BJ (cell line): ENCODE results near the gene NFKBIE. TPM values are rescaled to one million over a fixed set of nuclear protein-coding genes. Genes with fewer than 3 reads are reported as not detected.

Experiments
- CTCF ChIA-PET: fragments of 350-600 bp; formaldehyde crosslinking; extraction: SDS; loops from one replicate; lab custom pipeline; 2021; ENCODE audit warnings: antibody characterized with exemption, inconsistent platforms; lab: Yijun Ruan, JAX
- POLR2A ChIA-PET: fragments of 300-600 bp; sonication (Branson Sonifier 250); formaldehyde crosslinking; extraction: SDS; loops from one replicate; lab custom pipeline; 2021; ENCODE audit warnings: antibody characterized with exemption; lab: Charles Lee
- DNase-seq: peaks from one replicate; pipeline ENCODE4 v3.0.0-alpha.2; 2011; ENCODE audit warnings: low read depth
- H3K27me3 ChIP-seq: 2 replicates; pipeline ENCODE4 v1.6.0; 2011; ENCODE audit warnings: low read length; ENCODE audit not compliant: control insufficient read depth, insufficient read depth
- H3K36me3 ChIP-seq: 2 replicates; pipeline ENCODE4 v1.5.1; 2011; ENCODE audit warnings: low read length; ENCODE audit not compliant: control insufficient read depth, insufficient read depth
- H3K4me3 ChIP-seq: 2 replicates; pipeline ENCODE4 v1.5.1; 2011; ENCODE audit warnings: low read depth, mild to moderate bottlenecking, control low read depth, low read length
- polyA plus RNA-seq: library from polyadenylated mRNA; depleted of rRNA; stranded (reverse); fragments of >200 nt; gene quantifications from 2 replicates; pipeline ENCODE4 v1.2.3, GENCODE V29; 2011
- TF ChIP-seq, protein P1 (sequence below): IDR thresholded peaks from 2 replicates; pipeline ENCODE4 v1.5.1; 2011; ENCODE audit warnings: low read depth, mild to moderate bottlenecking, control low read depth, inconsistent platforms, low read length, moderate library complexity; ENCODE audit not compliant: insufficient read depth

NFKBIE gene
- polyA plus RNA-seq, 1 experiment = 8.0 TPM

DNA sequence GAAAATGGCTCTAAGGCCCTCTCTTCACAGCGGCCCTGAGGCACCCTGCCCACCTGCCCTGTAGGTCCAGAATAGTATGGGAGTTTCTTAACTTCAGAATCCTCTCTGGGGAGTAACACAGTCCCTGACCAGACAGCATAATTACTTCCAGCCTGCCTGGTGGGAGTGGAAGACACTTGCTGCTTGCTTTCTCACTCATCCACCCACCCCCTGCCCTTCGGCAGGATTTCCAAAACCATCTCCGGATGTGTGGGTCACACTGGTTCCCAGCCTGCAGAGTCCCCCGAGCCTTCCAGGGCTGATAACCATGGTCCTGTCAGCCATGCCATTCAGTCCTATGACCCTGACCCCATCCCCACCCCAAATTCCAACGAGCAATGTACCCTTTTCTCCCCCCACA is 36.5 kb downstream of the NFKBIE start:
- Histone ChIP-seq H3K27me3 (no peaks in the 10 kb centered on the region), H3K4me3 (no peak overlapping the region), H3K36me3 (no peaks in the 10 kb centered on the region; the same call in 1 of the 2 replicates)
- DNase-seq = no peak
- CTCF ChIA-PET = interaction anchor here (1.5 kb wide), 1 partner anchor 56 kb away, joined by 6 read pairs; no protein-coding TSS in a partner anchor
- POLR2A ChIA-PET = no interaction called here
- TF ChIP-seq, protein P1, sequence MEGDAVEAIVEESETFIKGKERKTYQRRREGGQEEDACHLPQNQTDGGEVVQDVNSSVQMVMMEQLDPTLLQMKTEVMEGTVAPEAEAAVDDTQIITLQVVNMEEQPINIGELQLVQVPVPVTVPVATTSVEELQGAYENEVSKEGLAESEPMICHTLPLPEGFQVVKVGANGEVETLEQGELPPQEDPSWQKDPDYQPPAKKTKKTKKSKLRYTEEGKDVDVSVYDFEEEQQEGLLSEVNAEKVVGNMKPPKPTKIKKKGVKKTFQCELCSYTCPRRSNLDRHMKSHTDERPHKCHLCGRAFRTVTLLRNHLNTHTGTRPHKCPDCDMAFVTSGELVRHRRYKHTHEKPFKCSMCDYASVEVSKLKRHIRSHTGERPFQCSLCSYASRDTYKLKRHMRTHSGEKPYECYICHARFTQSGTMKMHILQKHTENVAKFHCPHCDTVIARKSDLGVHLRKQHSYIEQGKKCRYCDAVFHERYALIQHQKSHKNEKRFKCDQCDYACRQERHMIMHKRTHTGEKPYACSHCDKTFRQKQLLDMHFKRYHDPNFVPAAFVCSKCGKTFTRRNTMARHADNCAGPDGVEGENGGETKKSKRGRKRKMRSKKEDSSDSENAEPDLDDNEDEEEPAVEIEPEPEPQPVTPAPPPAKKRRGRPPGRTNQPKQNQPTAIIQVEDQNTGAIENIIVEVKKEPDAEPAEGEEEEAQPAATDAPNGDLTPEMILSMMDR = no peak

DNA sequence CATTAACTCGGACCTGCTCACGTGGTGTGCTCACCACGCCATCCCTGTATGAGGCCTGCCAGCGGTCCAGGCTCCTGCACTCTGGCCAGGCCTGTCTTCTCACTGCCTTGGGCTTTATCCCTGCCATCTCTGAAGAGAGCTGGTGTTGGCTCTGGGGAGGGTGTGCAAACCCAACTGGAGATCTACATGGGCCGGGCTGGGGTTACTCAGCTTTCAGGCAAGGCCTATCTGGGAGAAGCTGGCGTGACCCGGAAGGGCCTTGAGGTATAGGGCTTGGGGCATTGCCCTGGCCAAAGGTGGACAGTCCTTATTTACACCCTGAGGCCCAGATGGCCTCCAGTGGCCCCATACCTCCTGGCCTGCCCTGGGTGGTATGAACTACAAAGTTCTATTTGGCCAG is 36.9 kb downstream of the NFKBIE start:
- Histone ChIP-seq H3K27me3 (no peaks in the 10 kb centered on the region), H3K36me3 (no peaks in the 10 kb centered on the region; the same call in 1 of the 2 replicates), H3K4me3 (no peak overlapping the region)
- ChIA-PET CTCF (interaction anchor here (0.7 to 1.9 kb wide), 3 partner anchors 8 to 56 kb away, joined by 3 to 9 read pairs (median 6); no protein-coding TSS in a partner anchor), POLR2A (no interaction called here)
- no peak for DNase-seq
- TF ChIP-seq, protein P1 = no peak

DNA sequence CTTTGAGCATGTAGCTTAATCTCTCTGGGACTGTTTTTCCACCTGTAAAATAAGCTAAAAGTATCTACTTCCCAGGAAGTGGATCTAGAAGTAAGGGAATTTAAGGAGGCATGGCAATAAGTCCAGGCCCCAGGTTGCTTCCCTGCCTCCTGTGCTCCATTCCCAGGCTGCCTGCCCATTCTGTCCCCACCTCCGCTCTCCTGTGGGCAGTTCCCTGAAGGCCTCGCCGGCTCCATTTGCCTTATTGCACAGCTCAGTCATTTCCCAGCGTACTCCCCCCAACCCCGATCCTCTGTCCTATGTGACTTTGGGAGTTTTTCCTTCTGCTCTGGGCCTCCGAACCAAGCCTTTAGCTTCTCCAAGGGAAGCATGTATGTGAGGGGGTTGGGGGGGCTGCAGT is 37.3 kb downstream of the NFKBIE start:
- ChIA-PET POLR2A (no interaction called here), CTCF (interaction anchor here (0.7 to 1.9 kb wide), 4 partner anchors 9 to 55 kb away, joined by 3 to 9 read pairs (median 4); partner anchors contain the start of gene SLC35B2)
- TF ChIP-seq, protein P1 = no peak
- no peaks in the 10 kb centered on the region; the same call in 1 of the 2 replicates for H3K36me3 ChIP-seq
- H3K27me3 ChIP-seq = no peaks in the 10 kb centered on the region
- no peak overlapping the region for H3K4me3 ChIP-seq
- no peak for DNase-seq

DNA sequence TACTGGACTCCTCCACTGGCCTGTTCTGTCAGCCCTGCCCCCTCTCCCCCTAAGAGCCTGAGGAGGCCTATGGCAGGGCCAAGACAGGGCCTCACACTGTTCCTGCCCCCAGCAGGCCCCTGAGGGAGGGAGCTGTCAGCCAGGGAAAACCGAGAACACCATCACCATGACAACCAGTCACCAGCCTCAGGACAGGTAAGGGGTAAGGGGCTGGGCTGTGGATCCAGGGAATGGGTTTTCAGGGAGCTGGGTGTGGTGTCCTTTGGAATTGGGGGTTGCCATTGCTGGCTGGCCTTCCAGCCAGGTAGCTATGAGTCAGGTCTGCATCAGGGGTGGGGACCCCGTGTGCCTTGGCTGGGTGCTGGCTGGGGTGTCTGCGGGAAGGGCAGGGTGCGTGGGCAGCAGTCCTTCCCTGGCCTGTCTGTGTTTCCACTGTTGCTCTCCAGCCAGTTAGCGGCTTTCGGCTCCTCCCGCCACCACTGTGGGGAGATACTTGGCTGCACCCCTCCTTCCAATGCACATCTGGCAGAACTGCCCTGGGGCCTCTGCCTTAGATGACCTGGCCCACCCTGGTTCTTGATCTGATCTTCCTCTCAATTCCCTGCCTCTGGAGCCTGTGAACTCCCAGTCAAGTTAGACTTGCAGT is 38.1 kb downstream of the NFKBIE start:
- CTCF ChIA-PET = interaction anchor here (0.9 to 1.9 kb wide), 3 partner anchors 9 to 55 kb away, joined by 3 to 9 read pairs (median 6); partner anchors contain the start of gene SLC35B2
- TF ChIP-seq, protein P1 = no peak

DNA sequence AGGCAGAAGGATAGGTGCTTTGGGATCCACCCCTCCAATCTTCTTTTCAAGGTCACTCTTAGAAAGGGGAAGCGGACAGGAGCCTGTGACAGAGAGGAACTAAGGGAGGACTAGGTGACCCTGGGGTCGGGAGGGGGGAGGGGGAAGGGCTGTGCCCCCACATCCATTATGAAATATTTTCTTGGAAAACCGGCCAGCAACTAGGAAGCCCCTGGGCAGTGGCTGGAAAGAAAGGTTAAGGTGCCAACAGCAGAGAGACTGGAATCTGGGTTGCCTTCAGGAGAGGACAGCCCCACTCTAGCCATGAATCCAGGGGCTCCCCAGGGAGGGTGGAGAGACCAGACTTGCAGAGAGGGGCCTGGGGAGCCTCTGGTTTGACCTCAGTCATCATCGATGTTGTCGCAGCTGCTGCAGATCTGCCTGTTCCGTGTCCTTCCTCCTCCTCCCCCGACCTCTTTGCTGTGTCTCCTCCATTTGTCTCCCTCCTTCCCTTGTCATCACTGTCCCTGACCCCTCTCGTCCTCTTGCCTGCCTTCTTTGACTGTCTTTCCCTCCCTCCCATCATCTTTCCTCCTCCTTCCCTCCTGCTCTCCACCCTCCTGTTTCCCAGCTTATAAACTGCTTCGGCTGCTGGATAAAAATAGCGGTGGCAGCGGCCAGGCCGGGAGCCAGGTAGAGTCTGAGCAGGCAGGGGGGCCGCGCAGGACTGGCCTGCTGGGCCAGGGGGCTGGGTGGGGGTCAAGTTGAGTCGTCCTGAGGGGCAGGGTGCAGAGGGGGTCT is 38.8 kb downstream of the NFKBIE start:
- Histone ChIP-seq H3K27me3 (no peaks in the 10 kb centered on the region), H3K4me3 (no peak overlapping the region), H3K36me3 (no peaks in the 10 kb centered on the region)
- ChIA-PET CTCF (interaction anchor here (1.9 to 2.7 kb wide), 2 partner anchors 10 to 54 kb away, joined by 9 to 10 read pairs; no protein-coding TSS in a partner anchor), POLR2A (no interaction called here)
- TF ChIP-seq, protein P1 = no peak
- DNase-seq = no peak

More for the DNA sequence above, 38.1 kb downstream of the NFKBIE start:
- H3K27me3 ChIP-seq = no peaks in the 10 kb centered on the region
- H3K4me3 ChIP-seq = no peak overlapping the region
- DNase-seq = no peak
- POLR2A ChIA-PET = no interaction called here
- no peaks in the 10 kb centered on the region for H3K36me3 ChIP-seq
